Lower leg skin (tissue), 3 donors: ENCODE results near the gene SLC44A3.
"Not testable (repeated sequence)": the region's sequence is repeated elsewhere in the genome, so short reads cannot be mapped to it uniquely, and the experiment has no call there.

Source experiments
- CTCF ChIP-seq, 3 donors: fragments of 450-650 bp; IDR thresholded peaks; one replicate each; pipeline ENCODE4 v1.5.1; 2016; ENCODE audit warnings: antibody characterized with exemption in 3 of 3, mild to moderate bottlenecking in 3 of 3, moderate library complexity in 2 of 3
- POLR2A ChIP-seq, 2 donors: fragments of 450-650 bp; IDR thresholded peaks; one replicate each; pipeline ENCODE4 v1.6.1; 2016 to 2017; ENCODE audit warnings: antibody characterized with exemption in 2 of 2, mild to moderate bottlenecking in 1 of 2, moderate library complexity in 1 of 2

GRCh38 chr1:94840381-94840780 is 20.2 kb downstream of the SLC44A3 start:
- not testable (repeated sequence) for TF ChIP-seq CTCF, POLR2A (IDR thresholded peaks at IDR 0.05)
